AG09319 (cell line): ENCODE results near the gene CAMTA1.
A peak's percentile ranks its signal among the peaks of the same experiment; 100 is the strongest.

Source experiments
- DNase-seq: peaks from one replicate; pipeline ENCODE4 v3.0.0-alpha.2; 2010; ENCODE audit warnings: low read depth; ENCODE audit errors: extremely low read depth
- CTCF ChIP-seq: IDR thresholded peaks from 2 replicates; pipeline ENCODE4 v1.5.1; 2011; ENCODE audit warnings: low read depth, mild to moderate bottlenecking, inconsistent platforms, low read length, moderate library complexity

CAMTA1 gene

GRCh38 chr1:7196036-7196911 is 411.0 kb downstream of the CAMTA1 start:
- no peak for TF ChIP-seq CTCF
- DNase-seq: no peak

- no peak for TF ChIP-seq CTCF
- DNase-seq: no peak
Measured at GRCh38 chr1:7198664-7199063, 413.4 kb downstream of the CAMTA1 start.

GRCh38 chr1:7199077-7199779 is 414.0 kb downstream of the CAMTA1 start:
- DNase-seq: no peak
- no peak for TF ChIP-seq CTCF

DNA sequence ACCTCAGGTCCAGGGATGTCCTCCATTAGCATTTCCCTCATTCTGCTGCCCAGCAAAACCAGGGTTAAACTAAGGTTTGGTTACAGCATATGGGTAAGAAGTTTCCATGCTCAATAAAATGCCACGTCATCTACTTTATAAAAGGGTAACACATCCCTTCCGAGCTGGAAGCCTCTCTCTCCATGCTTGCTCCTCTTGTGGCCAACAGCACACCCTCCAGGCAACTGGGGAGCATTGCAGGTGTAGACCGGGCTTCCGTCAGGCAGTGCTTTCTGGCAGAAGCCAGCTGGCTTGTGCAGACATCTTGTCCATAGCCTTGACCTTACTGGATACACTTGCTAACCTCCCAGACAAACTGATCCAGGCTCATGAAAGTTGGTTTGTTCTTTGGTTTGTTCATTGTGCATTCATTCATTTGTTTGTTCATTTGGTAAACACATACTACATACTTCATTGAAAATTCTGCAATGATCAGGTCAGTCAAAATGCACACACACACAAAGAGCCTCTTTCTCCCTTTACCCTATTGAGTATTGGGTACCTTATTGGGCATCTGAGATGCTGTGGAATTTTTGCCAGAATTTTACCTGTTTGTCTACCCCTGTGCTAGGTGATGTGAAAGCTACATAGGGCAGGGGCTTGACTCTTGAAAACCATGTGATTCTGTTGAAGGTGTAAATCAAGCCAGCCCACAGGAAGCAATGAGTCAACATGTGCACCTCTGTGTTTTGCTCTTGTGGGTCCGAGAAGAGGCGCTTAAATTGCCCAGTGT is 422.8 kb downstream of the CAMTA1 start:
- TF ChIP-seq CTCF: peak; percentile 58
- DNase-seq: no peak

- no peak for TF ChIP-seq CTCF
- no peak for DNase-seq
Measured at GRCh38 chr1:7208647-7209180, 423.5 kb downstream of the CAMTA1 start.

DNA sequence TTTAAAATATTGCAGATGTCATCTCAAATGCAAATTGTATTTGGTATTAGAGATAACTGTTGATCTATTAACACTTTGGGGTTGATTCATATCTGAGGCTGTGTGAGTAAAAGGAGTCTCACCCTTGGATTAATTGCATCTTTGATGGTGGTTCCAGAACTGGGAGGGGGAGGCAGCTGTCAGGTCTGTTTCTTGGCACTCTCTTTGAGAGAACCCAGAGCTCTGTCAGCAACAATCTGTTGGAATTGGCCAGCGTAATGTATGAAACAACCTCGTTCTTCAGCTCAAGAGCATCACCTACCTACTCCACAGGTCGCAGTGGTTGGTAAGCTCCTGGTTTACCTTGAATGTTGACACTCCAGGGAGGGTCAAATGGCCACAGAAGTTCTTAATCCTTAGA is 424.1 kb downstream of the CAMTA1 start:
- DNase-seq: no peak
- TF ChIP-seq CTCF: no peak
